ENCODE results near the gene LCTL. TPM values are rescaled to one million over a fixed set of nuclear protein-coding genes. Genes with fewer than 3 reads are reported as not detected.

LCTL gene
- total and polyA plus RNA-seq, 2 donors (not counting 1 experiment from before 2014, with no cell fraction given), result not detected

DNA sequence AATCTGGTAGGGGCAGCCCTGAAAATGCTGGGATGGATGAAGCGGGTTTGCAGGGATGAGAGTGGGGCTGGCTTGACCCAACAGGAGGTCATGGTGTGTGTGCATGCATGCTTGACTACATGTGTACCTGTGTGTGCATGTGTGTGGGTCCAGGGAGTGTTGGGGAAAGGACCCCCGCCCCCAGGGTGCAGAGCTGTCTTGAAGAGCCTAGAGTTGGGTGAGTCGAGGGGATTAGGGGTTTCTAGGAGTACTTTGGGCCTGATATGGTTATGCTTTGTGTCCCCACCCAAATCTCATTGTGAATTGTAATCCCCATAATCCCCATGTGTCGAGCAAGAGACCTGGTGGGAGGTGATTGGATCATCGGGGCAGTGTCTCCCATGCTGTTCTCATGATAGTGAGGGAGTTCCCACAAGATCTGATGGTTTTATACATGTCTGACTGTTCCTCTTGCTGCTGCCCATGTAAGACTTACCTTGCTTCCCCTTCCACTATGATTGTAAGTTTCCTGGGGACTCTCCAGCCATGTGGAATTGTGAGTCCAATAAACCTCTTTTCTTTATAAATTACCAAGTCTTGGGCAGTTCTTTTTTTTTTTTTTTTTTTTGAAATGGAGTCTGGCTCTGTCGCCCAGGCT, 5.2 kb upstream of the LCTL start:
- TF ChIP-seq EZH2 (IDR thresholded peaks at IDR 0.05; ENCODE audit: borderline replicate concordance, insufficient read depth, low read depth, low read length, poor library complexity, severe bottlenecking) (no peak), CTCF (IDR thresholded peaks at IDR 0.05) (no peak)
- H3K27ac Mint-ChIP-seq, result no peak overlapping the region
- CTCF ChIA-PET, result interaction anchor here (0.7 to 1.0 kb wide), 3 partner anchors 9 to 179 kb away, joined by 3 to 5 read pairs (median 4); no protein-coding TSS in a partner anchor

DNA sequence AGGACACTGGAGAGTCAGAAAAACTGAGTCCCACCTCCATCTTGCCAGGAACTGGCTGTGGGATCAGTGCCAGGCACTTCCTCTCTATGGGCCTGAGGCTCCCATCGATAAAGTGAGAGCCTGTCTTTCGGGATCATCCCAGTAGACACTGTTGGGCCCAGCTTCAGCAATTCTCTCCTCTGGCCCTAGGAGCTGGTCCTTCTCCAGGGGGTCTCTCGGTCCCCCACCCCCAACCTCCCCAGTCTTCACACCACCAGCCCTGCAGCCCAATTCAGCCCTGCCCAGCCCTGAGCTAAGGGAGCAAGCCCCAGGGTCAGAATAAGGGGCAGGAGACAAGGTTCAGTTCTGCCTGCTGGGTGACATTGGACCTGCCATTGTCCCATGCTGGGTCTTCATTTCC, 4.5 kb upstream of the LCTL start:
- WGBS (ENCODE audit: insufficient coverage), result 98% methylated on average over 3 of the region's 3 CpGs

More for the DNA sequence above, 5.2 kb upstream of the LCTL start:
- no peak overlapping the region for H3K4me3 Mint-ChIP-seq
- H3K4me1 Mint-ChIP-seq, result peaks cover 8% of the 10 kb centered on the region
- no peaks in the 10 kb centered on the region for H3K27me3 Mint-ChIP-seq
- 100% methylated on average over 3 of the region's 6 CpGs for WGBS (ENCODE audit: insufficient coverage)
- Histone ChIP-seq H2AFZ (ENCODE audit: insufficient read depth, low read depth, low read length, poor library complexity, severe bottlenecking) (no peak overlapping the region), H4K20me1 (ENCODE audit: control insufficient read depth, insufficient read depth, low read length, poor library complexity, severe bottlenecking) (no peaks in the 10 kb centered on the region), H3K4me3 (ENCODE audit: control extremely low read depth in 1 of 5, extremely low read depth in 1 of 5, insufficient read depth in 1 of 5, low read depth in 2 of 5, low read length in 4 of 5) (no peak overlapping the region), H3K27ac (ENCODE audit: low read length in 2 of 2) (no peak overlapping the region), H3K27me3 (replicated peaks in 1 of 4; ENCODE audit: control extremely low read depth in 1 of 4, control insufficient read depth in 3 of 4, insufficient read depth in 4 of 4, low read length in 3 of 4) (no peaks in the 10 kb centered on the region), H3K9ac (ENCODE audit: low read length) (no peak overlapping the region), H3K9me3 (ENCODE audit: control extremely low read depth in 1 of 3, control insufficient read depth in 2 of 3, insufficient read depth in 1 of 3, low read length in 2 of 3) (no peaks in the 10 kb centered on the region), H3K36me3 (replicated peaks in 1 of 2; ENCODE audit: control extremely low read depth in 1 of 2, control insufficient read depth in 1 of 2, extremely low read depth in 1 of 2, insufficient read depth in 2 of 2, low read length in 1 of 2) (no peaks in the 10 kb centered on the region), H3K4me1 (ENCODE audit: control insufficient read depth in 2 of 2, insufficient read depth in 2 of 2, low read length in 2 of 2) (peaks cover 5 to 6% of the 10 kb centered on the region in 2 donors), H3K79me2 (ENCODE audit: control insufficient read depth, insufficient read depth, low read length) (no peaks in the 10 kb centered on the region), H3K4me2 (replicated peaks; ENCODE audit: low read depth, low read length, poor library complexity, severe bottlenecking) (no peak overlapping the region)
- no peak for ATAC-seq (ENCODE audit: low read depth)
- POLR2A ChIA-PET, result no interaction called here
- intact Hi-C loops (cut with micrococcal nuclease), result no loop called here
- H3K9me3 Mint-ChIP-seq (ENCODE audit: insufficient read depth), result no peaks in the 10 kb centered on the region
- no peak for DNase-seq

More for the DNA sequence above, 4.5 kb upstream of the LCTL start:
- Mint-ChIP-seq H3K27ac (no peak overlapping the region), H3K4me3 (no peak overlapping the region), H3K9me3 (ENCODE audit: insufficient read depth) (no peaks in the 10 kb centered on the region), H3K4me1 (peaks cover 8% of the 10 kb centered on the region), H3K27me3 (no peaks in the 10 kb centered on the region)
- intact Hi-C loops (cut with micrococcal nuclease), result no loop called here
- H3K9ac ChIP-seq (ENCODE audit: low read length), result no peak overlapping the region
- H2AFZ ChIP-seq (ENCODE audit: insufficient read depth, low read depth, low read length, poor library complexity, severe bottlenecking), result no peak overlapping the region
- peaks cover 5 to 6% of the 10 kb centered on the region in 2 donors for H3K4me1 ChIP-seq (ENCODE audit: control insufficient read depth in 2 of 2, insufficient read depth in 2 of 2, low read length in 2 of 2)
- TF ChIP-seq CTCF (IDR thresholded peaks at IDR 0.05) (no peak), EZH2 (IDR thresholded peaks at IDR 0.05; ENCODE audit: borderline replicate concordance, insufficient read depth, low read depth, low read length, poor library complexity, severe bottlenecking) (no peak)
- POLR2A ChIA-PET, result no interaction called here
- H3K27me3 ChIP-seq (replicated peaks in 1 of 4; ENCODE audit: control extremely low read depth in 1 of 4, control insufficient read depth in 3 of 4, insufficient read depth in 4 of 4, low read length in 3 of 4), result no peaks in the 10 kb centered on the region
- no peak for DNase-seq
- H3K79me2 ChIP-seq (ENCODE audit: control insufficient read depth, insufficient read depth, low read length), result no peaks in the 10 kb centered on the region
- no peak overlapping the region for H3K4me2 ChIP-seq (replicated peaks; ENCODE audit: low read depth, low read length, poor library complexity, severe bottlenecking)
- CTCF ChIA-PET, result no interaction called here
- no peak overlapping the region for H3K27ac ChIP-seq (ENCODE audit: low read length in 2 of 2)
- H3K36me3 ChIP-seq (replicated peaks in 1 of 2; ENCODE audit: control extremely low read depth in 1 of 2, control insufficient read depth in 1 of 2, extremely low read depth in 1 of 2, insufficient read depth in 2 of 2, low read length in 1 of 2), result no peaks in the 10 kb centered on the region
- no peaks in the 10 kb centered on the region for H4K20me1 ChIP-seq (ENCODE audit: control insufficient read depth, insufficient read depth, low read length, poor library complexity, severe bottlenecking)
- no peaks in the 10 kb centered on the region for H3K9me3 ChIP-seq (ENCODE audit: control extremely low read depth in 1 of 3, control insufficient read depth in 2 of 3, insufficient read depth in 1 of 3, low read length in 2 of 3)
- H3K4me3 ChIP-seq (ENCODE audit: control extremely low read depth in 1 of 5, extremely low read depth in 1 of 5, insufficient read depth in 1 of 5, low read depth in 2 of 5, low read length in 4 of 5), result no peak overlapping the region
- ATAC-seq (ENCODE audit: low read depth), result no peak

Data from B cell (primary cell).